ENCODE data around the gene OR6C75.

DNA sequence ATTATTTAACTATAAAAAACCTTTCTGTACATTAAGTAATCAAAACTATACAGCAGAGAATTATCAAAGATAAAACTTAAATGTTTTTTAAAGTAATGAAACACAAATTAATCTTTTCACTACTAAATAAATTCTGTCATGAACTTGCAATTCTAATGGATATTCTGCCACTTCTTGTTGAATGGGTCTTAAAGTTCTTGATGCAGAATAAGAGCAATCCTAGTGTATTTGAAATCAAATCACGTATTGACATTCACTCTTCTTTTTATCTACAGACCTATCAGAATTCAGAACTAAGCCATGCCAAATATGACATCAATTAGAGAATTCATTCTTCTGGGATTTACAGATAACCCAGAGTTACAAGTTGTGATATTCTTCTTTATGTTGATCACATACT is 37.5 kb downstream of the OR6C75 start, which contains the start of gene OR6C65:
- TF ChIP-seq, protein P1, sequence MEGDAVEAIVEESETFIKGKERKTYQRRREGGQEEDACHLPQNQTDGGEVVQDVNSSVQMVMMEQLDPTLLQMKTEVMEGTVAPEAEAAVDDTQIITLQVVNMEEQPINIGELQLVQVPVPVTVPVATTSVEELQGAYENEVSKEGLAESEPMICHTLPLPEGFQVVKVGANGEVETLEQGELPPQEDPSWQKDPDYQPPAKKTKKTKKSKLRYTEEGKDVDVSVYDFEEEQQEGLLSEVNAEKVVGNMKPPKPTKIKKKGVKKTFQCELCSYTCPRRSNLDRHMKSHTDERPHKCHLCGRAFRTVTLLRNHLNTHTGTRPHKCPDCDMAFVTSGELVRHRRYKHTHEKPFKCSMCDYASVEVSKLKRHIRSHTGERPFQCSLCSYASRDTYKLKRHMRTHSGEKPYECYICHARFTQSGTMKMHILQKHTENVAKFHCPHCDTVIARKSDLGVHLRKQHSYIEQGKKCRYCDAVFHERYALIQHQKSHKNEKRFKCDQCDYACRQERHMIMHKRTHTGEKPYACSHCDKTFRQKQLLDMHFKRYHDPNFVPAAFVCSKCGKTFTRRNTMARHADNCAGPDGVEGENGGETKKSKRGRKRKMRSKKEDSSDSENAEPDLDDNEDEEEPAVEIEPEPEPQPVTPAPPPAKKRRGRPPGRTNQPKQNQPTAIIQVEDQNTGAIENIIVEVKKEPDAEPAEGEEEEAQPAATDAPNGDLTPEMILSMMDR (IDR thresholded peaks at IDR 0.05; ENCODE audit: insufficient read depth, low read depth, low read length) = no peak
- no peak for TF ChIP-seq EZH2 (IDR thresholded peaks at IDR 0.05; ENCODE audit: insufficient read depth, low read length)

Data from astrocyte (in vitro differentiated cells and primary cell).